OCI-LY3 (cell line): ENCODE data around the gene GRIP1.

Experiments
- CTCF ChIP-seq: fragments of 200-600, 300-600 bp; sonication (generic); IDR thresholded peaks from 2 replicates; pipeline ENCODE4 v1.5.1; 2014; ENCODE audit warnings: antibody characterized with exemption, low read length, low read depth
- EZH2phosphoT487 ChIP-seq: fragments of 200-600 bp; shearing (Covaris generic); IDR thresholded peaks from 2 replicates; pipeline ENCODE4 v1.6.1; 2018; ENCODE audit warnings: antibody characterized with exemption, mixed run types, low read depth

- TF ChIP-seq CTCF = no peak
- no peak for TF ChIP-seq EZH2phosphoT487
These were observed 697 bp upstream of the GRIP1 start for GRCh38 chr12:66679461-66680084.
